ENCODE data around the gene PRKCE.

DNA sequence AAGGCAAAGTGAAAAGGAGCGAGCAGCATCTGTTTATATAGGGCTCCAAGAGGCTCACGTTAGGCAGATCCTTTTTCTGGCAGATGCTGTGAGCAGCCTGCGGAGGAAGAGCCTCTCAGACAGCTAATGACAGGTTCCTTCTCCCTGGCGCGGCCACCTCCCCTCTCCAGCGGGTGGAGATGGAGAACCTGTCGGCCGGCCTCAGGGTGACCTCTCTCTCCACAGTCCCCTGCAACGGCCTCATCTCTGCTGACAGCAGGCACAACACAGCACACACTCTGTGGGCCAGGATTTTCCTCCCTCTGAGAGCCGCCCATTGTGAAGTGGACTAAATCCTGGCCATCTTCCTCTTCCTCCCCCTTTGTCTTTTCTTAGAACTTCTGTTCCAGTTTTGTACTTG, 119.8 kb downstream of the PRKCE start:
- TF ChIP-seq CTCF (IDR thresholded peaks at IDR 0.05; ENCODE audit: poor library complexity) (no peak), EZH2 (IDR thresholded peaks at IDR 0.05; ENCODE audit: borderline replicate concordance) (no peak), EZH2phosphoT487 (IDR thresholded peaks at IDR 0.05; ENCODE audit: low read depth, severe bottlenecking, unreplicated experiment) (no peak)
